Suprapubic skin (tissue), 4 donors: ENCODE results near the gene EPB41L2. TPM values are rescaled to one million over a fixed set of nuclear protein-coding genes. Genes with fewer than 3 reads are reported as not detected.

Experiments
- DNase-seq, 2 donors: peaks; one replicate each; pipeline ENCODE4 v3.0.0-alpha.2; 2019; ENCODE audit warnings: low spot score in 2 of 2
- H3K27ac ChIP-seq: fragments of 200-600 bp; sonication (generic); one replicate; pipeline ENCODE4 v1.5.1; 2019
- H3K27me3 ChIP-seq: fragments of 200-600 bp; sonication (generic); one replicate; pipeline ENCODE4 v1.5.1; 2019
- H3K36me3 ChIP-seq: fragments of 200-600 bp; sonication (generic); one replicate; pipeline ENCODE4 v1.5.1; 2019
- H3K4me1 ChIP-seq: fragments of 200-600 bp; sonication (generic); one replicate; pipeline ENCODE4 v1.5.1; 2019
- H3K4me3 ChIP-seq: fragments of 200-600 bp; sonication (generic); one replicate; pipeline ENCODE4 v1.5.1; 2019; ENCODE audit warnings: mild to moderate bottlenecking
- H3K9me3 ChIP-seq: fragments of 200-600 bp; sonication (generic); one replicate; pipeline ENCODE4 v1.5.1; 2019
- EP300 ChIP-seq: sonication (generic); formaldehyde crosslinking; IDR thresholded peaks from one replicate; pipeline ENCODE4 v1.6.1; 2017; ENCODE audit warnings: antibody characterized with exemption
- POLR2A ChIP-seq, 2 donors: fragments of 450-650 bp; IDR thresholded peaks; one replicate each; pipeline ENCODE4 v1.6.1; 2017; ENCODE audit warnings: antibody characterized with exemption in 2 of 2, mild to moderate bottlenecking in 2 of 2, moderate library complexity in 2 of 2
- POLR2AphosphoS5 ChIP-seq, 3 donors: sonication (generic); formaldehyde crosslinking; IDR thresholded peaks; one replicate each; pipeline ENCODE4 v1.6.1; 2017; ENCODE audit warnings: antibody characterized with exemption in 3 of 3
- WGBS: methylation state at CpG from one replicate; pipeline ENCODE4 v1.1.5; 2018; 5-methylcytosine and 5-hydroxymethylcytosine counted together
- total RNA-seq, 4 donors: library from RNA; depleted of rRNA; stranded (reverse); fragments of >200 nt; gene quantifications; one replicate each; pipeline ENCODE4 v1.1.0, GENCODE V29; 2016
- TF ChIP-seq, protein P1 (sequence below), 2 donors: fragments of 200-600 bp in 1 of 2; fragments of 450-650 bp in 1 of 2; sonication (generic) in 1 of 2; IDR thresholded peaks; one replicate each; pipeline ENCODE4 v1.5.1; 2016 to 2019; ENCODE audit warnings: antibody characterized with exemption in 2 of 2, mild to moderate bottlenecking in 1 of 2, moderate library complexity in 1 of 2

Gene EPB41L2
- total RNA-seq, 4 donors from 2014 or later, result 11.4 to 26.8 (median 15.4) TPM

- WGBS, result 35% methylated on average over 12 of the region's 12 CpGs
These were observed 61.8 kb downstream of the EPB41L2 start for GRCh38 chr6:131001111-131001736.

DNA sequence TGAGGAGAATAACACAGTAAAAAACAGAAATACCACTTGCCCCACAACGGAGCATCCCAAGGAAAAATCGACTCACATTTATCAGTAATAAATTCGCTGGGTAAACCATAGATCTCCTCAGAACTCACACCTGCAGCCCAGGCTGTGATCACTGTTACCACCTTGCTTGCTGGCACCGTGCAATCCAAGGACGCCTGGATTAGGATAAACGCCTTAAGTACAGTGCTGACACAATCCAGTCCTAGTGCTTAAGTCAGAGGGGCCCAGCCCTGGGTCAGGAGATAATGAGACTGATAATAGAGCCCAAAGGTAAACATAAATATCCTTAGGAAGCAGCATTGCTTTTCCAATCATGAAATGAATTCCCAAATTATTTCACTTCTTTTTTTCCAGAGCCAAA lies 62.5 kb downstream of the EPB41L2 start:
- no peak for TF ChIP-seq EP300
- TF ChIP-seq POLR2A (IDR thresholded peaks at IDR 0.05), result no peak
- Histone ChIP-seq H3K4me3 (no peak overlapping the region), H3K27ac (no peak overlapping the region), H3K27me3 (no peaks in the 10 kb centered on the region), H3K9me3 (no peaks in the 10 kb centered on the region), H3K36me3 (no peaks in the 10 kb centered on the region), H3K4me1 (no peaks in the 10 kb centered on the region)
- WGBS, result 65% methylated on average over 6 of the region's 6 CpGs
- DNase-seq, result no peak

More at GRCh38 chr6:131001111-131001736, 61.8 kb downstream of the EPB41L2 start:
- H3K4me3 ChIP-seq, result peak overlapping the region; percentile 10
- H3K4me1 ChIP-seq, result no peaks in the 10 kb centered on the region
- H3K27me3 ChIP-seq, result no peaks in the 10 kb centered on the region
- H3K27ac ChIP-seq, result no peak overlapping the region
- H3K9me3 ChIP-seq, result no peaks in the 10 kb centered on the region
- no peaks in the 10 kb centered on the region for H3K36me3 ChIP-seq
- TF ChIP-seq POLR2A (IDR thresholded peaks at IDR 0.05), result no peak
- no peak for TF ChIP-seq POLR2AphosphoS5 (IDR thresholded peaks at IDR 0.05)
- no peak for TF ChIP-seq EP300
- TF ChIP-seq, protein P1, sequence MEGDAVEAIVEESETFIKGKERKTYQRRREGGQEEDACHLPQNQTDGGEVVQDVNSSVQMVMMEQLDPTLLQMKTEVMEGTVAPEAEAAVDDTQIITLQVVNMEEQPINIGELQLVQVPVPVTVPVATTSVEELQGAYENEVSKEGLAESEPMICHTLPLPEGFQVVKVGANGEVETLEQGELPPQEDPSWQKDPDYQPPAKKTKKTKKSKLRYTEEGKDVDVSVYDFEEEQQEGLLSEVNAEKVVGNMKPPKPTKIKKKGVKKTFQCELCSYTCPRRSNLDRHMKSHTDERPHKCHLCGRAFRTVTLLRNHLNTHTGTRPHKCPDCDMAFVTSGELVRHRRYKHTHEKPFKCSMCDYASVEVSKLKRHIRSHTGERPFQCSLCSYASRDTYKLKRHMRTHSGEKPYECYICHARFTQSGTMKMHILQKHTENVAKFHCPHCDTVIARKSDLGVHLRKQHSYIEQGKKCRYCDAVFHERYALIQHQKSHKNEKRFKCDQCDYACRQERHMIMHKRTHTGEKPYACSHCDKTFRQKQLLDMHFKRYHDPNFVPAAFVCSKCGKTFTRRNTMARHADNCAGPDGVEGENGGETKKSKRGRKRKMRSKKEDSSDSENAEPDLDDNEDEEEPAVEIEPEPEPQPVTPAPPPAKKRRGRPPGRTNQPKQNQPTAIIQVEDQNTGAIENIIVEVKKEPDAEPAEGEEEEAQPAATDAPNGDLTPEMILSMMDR (IDR thresholded peaks at IDR 0.05), result no peak
- no peak for DNase-seq

- no peaks in the 10 kb centered on the region for H3K9me3 ChIP-seq
- no peak for DNase-seq
- 66% methylated on average over 6 of the region's 6 CpGs for WGBS
- no peak overlapping the region for H3K27ac ChIP-seq
- TF ChIP-seq EP300 (no peak), POLR2AphosphoS5 (IDR thresholded peaks at IDR 0.05) (no peak), POLR2A (IDR thresholded peaks at IDR 0.05) (no peak)
- TF ChIP-seq, protein P1 (IDR thresholded peaks at IDR 0.05), result no peak
- H3K27me3 ChIP-seq, result no peaks in the 10 kb centered on the region
- no peaks in the 10 kb centered on the region for H3K36me3 ChIP-seq
- H3K4me3 ChIP-seq, result no peak overlapping the region
- no peaks in the 10 kb centered on the region for H3K4me1 ChIP-seq
These were observed 65.8 kb downstream of the EPB41L2 start for GRCh38 chr6:130997061-130997753.

DNA sequence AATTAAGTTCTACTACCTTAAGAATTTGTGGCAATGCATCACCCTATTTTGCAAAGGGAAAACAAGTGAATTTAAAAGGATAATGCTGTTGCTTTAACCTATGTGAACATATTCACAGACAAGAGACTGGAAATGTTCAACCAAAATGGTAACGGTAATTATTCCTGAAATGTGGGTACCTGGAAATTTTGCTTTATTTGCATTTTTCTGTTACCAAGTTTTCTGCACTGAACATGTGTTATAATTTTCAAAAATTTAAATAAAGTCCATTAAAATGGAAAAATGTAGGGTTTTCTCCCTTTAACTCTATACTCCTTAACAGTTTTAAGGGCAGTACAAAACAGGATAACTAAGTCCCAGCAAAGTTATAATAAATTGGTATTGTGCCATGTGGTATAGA lies 66.4 kb downstream of the EPB41L2 start:
- Histone ChIP-seq H3K27ac (no peak overlapping the region), H3K4me3 (no peak overlapping the region), H3K36me3 (no peaks in the 10 kb centered on the region), H3K9me3 (no peaks in the 10 kb centered on the region), H3K4me1 (no peaks in the 10 kb centered on the region), H3K27me3 (no peaks in the 10 kb centered on the region)
- 98% methylated on average over 1 of the region's 1 CpG for WGBS
- no peak for TF ChIP-seq POLR2AphosphoS5 (IDR thresholded peaks at IDR 0.05)
- TF ChIP-seq, protein P1 (IDR thresholded peaks at IDR 0.05), result no peak
- no peak for TF ChIP-seq EP300
- no peak for TF ChIP-seq POLR2A (IDR thresholded peaks at IDR 0.05)
- no peak for DNase-seq

DNA sequence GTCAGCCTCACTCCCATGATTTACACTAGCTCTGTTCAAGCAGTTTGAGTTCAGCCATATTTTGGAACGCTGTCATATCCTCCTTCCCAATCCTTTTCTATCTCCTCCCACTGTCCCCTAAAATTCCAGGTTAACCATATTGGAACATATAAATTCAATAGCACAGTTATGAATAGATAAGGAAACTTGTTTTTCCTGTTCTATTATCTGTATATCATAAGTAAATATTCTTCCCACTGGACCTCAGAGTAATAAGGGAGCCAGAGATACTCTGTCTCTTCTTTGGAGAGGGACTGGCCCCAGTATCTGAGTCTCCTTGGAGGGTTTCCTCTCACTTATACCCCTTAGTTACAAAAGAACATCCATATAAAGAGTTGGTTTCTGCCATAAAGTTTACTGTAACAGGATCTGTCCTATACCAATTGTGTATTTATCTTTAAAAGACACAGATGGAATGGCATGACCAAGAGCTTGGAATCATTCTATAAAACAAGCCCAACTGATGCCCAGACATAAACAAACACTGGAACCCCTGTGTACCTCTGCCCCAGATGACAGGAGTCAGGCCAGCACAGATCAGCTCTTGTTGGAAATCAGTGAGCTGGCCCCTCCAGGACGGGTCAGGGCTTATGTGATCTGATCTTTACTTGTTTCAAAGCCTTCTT lies 67.1 kb downstream of the EPB41L2 start:
- no peaks in the 10 kb centered on the region for H3K36me3 ChIP-seq
- no peak overlapping the region for H3K27ac ChIP-seq
- no peak for TF ChIP-seq POLR2A (IDR thresholded peaks at IDR 0.05)
- TF ChIP-seq EP300, result no peak
- no peak for TF ChIP-seq POLR2AphosphoS5 (IDR thresholded peaks at IDR 0.05)
- TF ChIP-seq, protein P1 (IDR thresholded peaks at IDR 0.05), result no peak
- no peaks in the 10 kb centered on the region for H3K27me3 ChIP-seq
- 88% methylated on average over 2 of the region's 2 CpGs for WGBS
- H3K9me3 ChIP-seq, result no peaks in the 10 kb centered on the region
- no peak overlapping the region for H3K4me3 ChIP-seq
- H3K4me1 ChIP-seq, result no peaks in the 10 kb centered on the region
- DNase-seq, result no peak
